GM18870 (cell line): ENCODE data around the gene WWOX.
A peak's percentile ranks its signal among the peaks of the same experiment; 100 is the strongest.
"Not testable (repeated sequence)": the region's sequence is repeated elsewhere in the genome, so short reads cannot be mapped to it uniquely, and the experiment has no call there.

ENCODE experiments used
- ATAC-seq: cut with Tn5 transposase; IDR thresholded peaks from one replicate; pipeline ENCODE4 v1.9.1; 2021; ENCODE audit warnings: moderate library complexity; ENCODE audit not compliant: unreplicated experiment

The WWOX gene

DNA sequence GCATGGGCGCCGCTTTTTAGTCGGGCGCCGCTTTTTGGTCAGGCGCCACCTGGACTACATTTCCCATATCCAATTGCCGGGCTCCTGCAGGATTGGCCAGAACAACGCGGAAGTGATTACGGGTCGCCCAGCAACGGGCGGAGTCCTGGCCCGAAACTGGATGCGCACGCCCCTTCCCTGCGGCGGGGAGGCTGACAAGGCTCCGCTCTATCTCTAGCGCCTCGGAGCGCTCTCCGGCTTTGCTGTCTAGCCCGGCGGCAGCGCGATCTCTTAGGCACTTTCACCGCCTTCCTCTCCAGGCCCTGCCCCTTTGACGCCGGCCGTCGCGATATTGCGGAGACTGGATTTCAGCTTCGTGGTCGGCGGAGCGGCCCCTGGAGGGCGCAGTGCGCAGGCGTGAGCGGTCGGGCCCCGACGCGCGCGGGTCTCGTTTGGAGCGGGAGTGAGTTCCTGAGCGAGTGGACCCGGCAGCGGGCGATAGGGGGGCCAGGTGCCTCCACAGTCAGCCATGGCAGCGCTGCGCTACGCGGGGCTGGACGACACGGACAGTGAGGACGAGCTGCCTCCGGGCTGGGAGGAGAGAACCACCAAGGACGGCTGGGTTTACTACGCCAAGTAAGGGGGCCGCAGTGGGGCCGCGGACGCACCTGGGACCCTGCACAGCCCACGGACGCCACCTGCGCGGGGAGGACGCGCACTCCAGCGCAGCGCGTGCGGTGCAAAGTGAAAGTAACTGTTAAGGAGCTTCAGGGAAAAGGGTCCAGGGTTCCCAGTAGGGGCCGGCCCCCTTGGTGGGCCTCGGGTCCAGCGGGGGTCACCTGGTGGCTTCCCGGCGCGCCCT is at the start of gene WWOX:
Gene WWOX, plus strand, starts transcription at position 384 of the 841 bp plus-strand sequence.
- ATAC-seq: peak; percentile 97

DNA sequence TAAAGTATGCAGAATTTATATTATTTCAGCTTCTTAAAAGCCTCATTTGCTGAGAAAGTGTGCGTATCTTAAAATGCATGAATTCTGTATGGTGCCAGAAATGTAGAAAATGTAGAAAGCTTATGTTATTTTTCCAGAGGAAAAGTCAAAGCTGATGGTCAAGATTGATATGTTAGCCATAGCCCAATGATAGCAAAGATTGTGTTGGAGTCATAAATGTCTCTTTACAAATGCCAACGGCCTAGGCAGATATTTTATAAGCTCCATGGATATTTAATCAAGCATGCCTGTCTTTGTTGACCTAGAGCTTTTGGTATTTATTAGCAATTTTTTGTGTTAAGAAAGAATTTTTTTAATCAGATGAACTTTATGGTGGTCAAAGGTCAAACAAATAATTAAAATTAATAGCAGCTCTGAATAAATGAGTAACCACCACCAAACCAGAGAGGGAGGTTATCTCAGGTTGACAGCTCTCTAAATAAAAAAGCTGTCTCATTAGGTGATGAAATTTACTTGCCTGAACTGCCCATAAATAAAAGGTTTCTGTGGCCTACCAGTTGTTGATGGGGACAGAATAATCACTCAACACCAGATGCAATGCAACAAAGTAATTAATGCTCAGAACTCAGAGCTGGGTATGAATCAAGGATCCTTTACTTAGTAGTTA is 48.6 kb upstream of the WWOX start:
- ATAC-seq: no peak

DNA sequence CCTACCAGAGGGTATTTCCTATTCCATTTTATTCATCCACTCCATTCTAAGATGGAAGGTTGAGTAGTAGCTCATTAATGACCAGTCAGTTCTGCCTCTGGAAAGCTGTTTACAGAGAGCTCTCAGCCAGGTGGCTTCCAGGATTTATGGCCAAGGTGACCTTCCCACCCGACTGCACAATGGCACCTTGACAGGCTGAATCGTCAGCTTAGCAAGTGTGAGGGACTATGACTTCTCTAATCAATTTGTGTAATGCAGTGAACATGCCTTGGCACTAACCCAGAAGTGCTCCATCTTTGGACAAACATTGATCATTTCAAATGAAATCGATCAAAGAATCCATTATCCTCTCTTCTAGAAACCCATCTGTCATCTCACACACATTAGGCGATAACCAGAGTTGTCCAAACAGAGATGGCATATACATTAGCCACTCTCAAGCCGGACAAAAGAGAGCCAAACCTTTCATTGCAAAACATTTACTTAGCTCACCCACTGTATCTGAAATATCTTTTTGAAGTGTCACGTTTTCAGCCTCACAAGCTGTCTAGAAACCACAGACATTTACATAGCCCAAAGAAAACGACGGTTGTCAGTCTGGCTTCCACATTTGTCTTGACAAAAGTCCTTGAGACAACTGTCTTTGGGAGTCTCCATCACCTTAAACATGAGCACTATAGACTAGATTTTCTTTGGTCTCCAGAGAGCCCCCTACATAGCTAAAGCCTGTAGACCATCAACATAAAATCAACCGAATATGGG is 41.5 kb upstream of the WWOX start:
- no peak for ATAC-seq

DNA sequence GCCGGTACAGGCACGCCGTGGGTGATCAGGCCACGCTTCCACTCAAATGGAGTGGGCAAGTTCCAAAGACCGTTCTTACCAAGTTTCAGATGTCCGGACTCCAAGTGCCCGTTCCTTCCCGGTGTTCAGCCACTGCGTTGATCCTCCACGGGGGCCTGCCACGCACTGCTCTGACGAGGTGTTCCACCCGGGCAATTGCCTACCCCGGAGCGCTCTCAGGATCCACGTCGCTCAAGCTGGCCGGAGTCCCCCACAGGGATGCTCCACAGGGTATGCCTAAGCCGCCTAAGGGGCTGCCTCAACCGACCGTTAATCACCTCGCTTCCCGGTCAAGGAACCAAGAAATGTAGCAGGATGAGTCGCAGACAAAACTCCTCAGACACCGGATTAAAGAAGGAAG is 39.6 kb upstream of the WWOX start:
- not testable (repeated sequence) for ATAC-seq

DNA sequence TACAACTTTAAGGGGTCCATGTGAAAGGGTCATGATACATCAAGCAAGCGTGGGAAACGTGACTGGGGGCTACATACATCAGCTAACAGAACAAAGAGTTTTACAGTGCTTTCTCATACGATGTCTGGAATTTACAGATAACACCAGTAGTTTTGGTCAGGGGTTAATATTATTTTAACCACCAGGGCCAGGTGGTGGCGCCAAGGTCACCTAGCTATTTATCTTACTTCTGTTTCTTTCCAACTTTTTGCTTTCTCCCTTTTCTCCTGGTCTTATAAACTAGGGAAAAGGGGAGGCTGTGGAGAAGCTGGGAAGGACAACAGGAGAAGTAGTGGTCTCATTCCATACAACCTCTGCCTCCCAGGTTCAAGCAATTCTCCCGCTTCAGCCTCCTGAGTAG is 39.2 kb upstream of the WWOX start:
- ATAC-seq: no peak

DNA sequence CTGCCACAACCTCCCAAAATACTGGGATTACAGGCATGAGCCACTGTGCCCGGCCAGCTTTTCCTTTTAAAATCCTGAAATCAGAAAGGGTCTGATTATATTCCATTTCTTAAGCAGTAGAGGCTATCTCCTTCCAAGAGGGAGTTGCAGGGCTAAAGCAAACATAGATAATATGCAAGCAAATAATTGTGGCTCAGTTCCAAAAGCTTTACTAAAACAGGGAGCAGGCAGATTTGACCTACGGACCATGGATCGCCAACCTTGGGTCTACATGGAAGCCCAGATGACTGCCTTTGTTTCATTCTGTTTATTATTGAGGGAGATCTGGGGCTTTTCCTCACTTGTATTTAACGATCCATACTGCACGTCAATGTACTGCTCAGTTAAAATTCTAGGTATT is 38.6 kb upstream of the WWOX start:
- ATAC-seq: no peak

DNA sequence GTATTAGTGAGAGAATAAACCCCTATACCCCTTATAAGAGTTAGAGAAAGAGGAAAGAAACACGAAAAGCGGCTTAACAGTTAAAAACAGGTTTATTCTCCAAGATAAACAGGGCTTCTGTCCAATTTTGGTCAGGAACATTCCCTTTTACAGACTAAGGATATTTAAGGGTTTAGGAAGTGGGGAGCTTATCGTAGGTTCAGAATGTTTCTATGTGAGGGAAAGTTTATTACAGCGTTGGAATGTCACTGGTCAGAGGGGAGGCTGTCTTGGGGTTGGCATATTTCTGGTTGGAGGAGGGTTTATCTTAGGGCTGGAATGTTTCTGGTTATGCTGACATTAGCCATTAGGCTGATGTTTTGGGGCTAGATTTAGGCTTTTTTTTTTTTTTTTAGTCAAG is 34.1 kb upstream of the WWOX start:
- no peak for ATAC-seq

DNA sequence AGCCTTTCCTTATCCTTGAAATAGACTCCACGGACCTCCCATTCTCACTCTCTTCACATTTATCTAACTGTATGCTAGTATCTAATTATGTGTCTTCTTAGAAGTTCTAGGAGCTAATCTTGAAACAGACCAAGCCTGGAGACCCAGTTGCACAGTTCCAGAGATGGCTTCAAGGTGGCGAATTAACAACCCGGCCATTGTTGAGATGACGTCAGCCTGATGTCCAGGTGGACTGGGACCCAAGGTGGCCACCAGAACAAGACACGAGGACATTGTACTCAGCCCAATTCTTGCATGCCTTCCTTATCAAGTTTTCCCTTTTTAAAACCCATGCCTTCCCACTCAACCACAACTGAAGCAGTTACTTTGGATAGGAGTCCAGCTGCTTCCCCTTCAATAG is 29.5 kb upstream of the WWOX start:
- no peak for ATAC-seq

DNA sequence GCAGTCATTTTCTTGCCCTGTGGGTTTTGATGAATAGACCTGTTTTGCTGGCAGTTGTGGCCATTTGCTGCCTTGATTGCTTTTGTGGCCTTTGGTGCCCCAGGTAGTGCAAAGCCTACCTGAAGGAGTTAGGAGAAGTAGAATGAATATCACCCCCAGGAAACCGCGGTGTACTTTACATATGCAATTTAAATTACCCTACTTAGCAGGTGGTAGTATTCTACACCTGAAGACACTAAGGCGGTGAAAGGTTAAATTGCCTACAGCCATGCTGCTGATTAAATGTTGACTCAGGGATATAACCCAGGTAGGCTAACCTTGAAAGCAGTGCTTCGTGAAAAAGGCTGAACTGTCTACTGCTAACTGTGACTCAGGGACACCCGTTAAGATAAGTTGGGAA is 27.2 kb upstream of the WWOX start:
- no peak for ATAC-seq

DNA sequence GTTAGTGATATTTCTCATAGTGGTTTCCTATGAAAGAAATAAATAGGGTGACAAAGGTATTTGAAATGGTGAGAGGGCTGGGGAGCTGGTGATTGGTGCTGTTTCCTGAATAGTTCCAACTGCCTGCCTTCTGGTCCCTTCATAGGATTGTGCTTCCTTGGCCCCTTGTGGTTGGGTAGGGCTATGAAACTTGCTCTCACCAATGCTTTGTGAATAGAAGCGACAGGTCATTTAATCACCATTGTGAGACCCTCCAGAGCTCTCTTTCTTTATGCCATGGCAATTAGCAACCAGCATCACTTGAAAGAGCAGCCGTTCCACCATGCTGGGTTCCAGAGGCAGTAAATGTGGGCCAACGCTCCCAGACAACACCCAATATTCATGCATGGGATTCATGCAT is 23.7 kb upstream of the WWOX start:
- ATAC-seq: no peak

DNA sequence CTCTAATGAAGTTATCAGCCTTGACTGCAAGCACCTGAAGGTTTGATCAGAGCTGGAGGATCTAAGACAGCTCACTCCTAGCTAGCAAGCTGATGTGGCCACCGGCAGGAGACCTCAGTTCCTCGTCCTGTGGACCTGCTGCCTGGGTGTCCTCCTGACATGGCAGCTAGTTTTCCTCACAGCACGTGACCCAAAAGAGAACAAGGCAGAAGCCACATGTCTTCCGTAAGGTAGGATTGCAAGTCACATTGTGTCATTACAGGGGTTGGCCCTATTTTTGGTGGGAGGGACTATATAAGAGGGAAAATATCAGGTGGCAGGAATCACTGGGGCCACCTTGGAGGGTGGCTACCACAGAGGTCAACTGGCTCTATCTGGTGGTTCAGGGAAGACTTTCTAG is 18.1 kb upstream of the WWOX start:
- no peak for ATAC-seq

DNA sequence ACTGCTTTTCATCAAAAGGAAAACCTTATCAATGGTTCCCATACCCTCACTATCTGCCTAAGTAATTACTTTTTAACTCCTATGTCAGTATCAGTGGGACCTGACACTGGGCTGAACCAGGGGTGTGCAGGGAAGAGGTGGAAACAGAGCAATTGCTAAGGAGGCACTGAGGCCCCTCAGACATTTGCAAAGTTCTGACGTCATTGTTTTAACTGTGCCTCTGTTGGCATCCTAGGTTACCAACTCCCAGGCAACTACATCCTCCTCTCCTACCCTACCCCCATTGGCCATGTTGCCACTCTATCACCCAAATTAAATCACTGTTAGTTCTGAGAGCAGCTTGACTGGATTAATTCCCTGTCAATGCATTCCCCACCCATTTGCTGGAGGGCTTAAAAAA is 8.0 kb upstream of the WWOX start:
- ATAC-seq: no peak

DNA sequence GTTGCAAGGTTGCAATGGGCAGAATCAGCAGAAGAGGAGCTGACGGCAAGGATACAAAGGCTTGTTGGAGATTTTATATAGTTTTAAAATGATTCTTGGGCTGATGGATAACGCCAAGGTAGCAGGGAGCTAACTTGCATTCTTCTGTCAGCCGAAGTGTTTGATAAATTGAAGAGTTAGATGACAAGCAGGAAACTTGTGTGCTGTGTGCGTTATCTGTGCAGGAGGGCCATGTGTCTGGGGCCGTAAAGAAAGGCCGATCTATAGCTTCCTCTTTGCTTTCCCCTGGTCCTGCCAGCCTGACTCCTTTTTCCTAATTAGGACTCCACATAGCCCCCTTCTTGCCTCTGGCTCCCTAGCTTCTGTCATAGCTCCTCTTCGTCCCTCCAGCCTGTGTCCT is 6.7 kb upstream of the WWOX start:
- no peak for ATAC-seq

DNA sequence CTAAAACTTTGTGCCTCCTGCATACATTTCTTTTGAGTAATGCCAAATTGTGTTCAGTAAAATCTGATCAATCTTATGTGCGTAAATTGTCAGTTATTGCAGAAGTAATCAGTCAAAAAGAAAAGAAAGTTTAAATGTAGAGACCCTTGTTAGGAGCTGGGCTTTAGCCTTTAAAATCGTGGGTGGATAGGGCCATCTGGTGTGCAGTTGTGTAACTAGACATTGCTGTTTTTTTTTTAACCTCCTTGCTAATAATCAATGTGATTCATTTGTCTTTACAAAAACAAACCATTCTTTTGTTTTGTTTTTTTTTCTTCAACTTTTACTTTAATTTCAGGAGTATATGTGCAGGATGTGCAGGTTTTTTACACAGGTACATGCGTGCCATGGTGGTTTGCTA is 5.3 kb upstream of the WWOX start:
- ATAC-seq: no peak

DNA sequence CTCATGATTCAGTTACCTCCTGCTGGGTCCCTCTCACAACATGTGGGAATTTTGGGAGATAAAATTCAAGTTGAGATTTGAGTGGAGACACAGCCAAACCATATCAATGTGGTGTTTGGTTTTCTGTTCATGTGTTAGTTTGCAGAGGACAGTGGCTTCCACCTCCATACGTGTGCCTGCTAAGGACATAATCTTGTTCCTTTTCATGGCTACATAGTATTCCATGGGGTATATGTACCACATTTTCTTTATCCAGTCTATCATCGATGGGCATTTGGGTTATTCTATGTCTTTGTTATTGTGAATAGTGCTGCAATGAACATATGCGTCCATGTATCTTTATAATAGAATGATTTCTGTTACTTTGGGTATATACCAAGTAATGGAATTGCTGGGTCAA is 4.5 kb upstream of the WWOX start:
- no peak for ATAC-seq

DNA sequence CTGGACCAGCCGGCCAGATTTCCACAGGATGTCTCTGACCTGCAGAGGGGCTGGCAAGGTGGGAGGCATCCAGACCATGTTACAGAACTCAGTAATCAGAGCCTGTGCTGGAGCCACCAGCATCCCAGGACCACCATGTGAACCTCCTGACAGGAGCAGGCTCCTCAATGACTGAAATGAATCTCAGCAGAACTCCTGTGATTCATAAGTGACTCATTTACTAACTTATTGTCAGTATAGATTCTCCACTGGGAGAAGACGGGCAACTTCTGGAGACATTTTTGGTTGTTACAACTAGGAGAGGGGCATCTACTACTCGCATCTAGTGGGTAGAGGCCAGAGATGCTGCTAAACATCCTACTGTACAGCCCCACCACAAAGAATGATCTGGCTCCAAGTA is 3.1 kb upstream of the WWOX start:
- ATAC-seq: no peak

DNA sequence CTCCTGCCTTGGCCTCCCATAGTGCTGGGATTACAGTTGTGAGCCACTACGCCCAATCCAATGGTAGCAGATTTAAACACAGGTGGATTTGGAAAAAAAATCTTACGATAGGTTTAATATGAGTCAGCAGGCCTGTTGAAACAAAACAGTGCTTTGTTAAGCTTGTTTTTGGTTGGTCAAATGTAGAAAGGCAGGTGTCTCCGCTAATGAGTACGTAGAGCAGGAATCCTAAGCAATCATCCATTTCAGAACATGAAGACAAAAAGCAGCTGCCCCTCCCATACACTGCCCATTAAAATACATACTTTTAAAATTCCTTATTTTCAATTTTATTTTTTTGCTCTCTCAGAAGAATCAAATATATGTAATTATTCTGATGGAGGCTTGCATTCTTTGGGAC is 1.9 kb upstream of the WWOX start:
- ATAC-seq: no peak

DNA sequence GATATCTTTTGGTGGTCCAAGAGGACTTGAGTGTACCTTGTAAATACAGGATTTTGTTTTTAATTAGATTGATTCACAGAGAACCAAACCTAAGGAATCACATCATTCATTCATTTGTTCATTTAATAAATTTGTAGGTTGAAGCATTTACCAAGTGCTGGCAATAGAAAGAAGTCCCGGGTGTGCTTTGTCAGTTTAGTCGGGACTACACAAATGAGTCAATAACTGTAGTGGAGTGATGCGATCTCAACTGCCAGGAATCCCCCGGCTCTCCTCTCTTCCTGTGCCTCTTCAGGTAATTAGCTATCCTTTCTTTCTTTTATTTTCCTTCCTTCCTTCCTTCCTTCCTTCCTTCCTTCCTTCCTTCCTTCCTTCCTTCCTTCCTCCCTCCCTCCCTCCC is 1.4 kb upstream of the WWOX start:
- no peak for ATAC-seq

DNA sequence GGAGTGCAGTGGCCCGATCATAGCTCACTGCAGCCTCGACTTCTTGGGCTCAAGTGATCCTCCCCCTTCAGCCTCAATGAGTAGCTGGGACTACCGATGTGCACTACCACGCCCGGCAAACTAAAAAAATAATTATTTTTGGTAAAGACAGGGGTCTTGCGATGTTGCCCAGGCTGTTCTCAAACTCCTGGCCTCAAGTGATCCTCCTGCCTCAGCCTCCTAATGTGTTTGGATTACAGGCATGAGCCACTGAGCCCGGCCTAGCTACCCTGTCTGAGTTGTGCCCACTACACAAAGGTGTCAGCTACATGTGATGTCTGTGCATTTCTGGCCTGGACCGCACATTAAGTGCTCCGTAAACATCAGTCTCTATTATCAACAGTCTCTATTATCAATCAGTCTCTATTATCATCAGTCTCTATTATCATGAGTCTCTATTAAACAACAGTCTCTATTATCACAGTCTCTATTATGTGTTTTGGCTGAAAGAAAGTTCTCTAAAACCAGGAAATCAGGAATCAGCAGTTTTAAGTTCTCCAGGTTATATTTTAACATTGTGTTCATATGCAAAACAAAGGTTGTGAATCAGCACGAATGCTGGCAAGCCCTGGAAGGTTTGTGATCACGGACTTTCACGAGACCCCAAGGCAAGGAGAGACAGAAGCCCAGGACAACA is 721 bp upstream of the WWOX start:
- no peak for ATAC-seq

DNA sequence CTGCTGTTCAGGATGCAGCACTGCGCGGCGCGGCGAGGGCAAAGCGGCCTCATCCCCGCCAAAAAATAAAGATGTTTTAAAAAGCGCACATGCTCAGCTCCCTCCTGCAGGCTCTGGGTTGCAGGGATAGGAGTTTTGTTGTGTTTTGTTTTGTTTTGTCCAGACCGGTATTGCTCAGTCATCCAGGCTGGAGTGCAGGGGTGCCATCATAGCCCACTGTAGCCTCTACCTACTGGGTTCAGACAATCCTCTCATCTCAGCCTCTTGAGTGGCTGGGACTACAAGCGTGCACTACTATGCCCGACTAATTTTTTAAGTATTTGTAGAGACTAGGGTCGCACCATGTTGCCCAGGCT is 636 bp downstream of the WWOX start:
- no peak for ATAC-seq

DNA sequence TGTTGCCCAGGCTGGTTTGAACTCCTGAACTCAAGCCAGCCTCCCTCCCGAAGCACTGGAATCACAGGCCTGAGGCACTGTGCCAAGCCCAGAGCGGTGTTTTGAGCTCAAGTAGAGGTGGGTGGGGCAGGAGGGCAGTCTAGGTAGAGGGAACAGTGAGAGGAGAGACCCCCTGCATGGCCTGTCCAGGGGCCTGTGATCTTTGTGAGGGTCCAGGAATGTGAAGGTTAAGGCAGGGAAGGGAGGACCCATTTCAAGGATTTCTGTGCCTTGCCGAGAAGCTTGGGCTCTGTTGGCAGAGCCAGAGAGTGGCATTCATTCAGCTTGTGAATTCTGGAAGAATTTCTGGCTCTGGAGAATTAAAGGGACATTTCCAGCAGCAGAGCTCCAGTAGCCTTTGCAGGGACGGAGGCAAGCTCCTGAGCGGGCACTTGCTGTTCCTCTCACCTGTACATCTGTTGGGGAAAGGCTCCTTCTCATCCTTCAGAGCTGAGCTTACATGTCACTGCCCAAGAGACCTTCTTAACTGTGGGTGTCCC is 2.7 kb downstream of the WWOX start:
- ATAC-seq: no peak
